Measurements from ENCODE around the gene RBM5. TPM values are rescaled to one million over a fixed set of nuclear protein-coding genes. Genes with fewer than 3 reads are reported as not detected.

RBM5 gene
- total and polyA plus RNA-seq, 10 of the 15 experiments (the other 5 are each of a cell fraction or from before 2014, with no cell fraction given), result 35.1 to 347 (median 111) TPM

DNA sequence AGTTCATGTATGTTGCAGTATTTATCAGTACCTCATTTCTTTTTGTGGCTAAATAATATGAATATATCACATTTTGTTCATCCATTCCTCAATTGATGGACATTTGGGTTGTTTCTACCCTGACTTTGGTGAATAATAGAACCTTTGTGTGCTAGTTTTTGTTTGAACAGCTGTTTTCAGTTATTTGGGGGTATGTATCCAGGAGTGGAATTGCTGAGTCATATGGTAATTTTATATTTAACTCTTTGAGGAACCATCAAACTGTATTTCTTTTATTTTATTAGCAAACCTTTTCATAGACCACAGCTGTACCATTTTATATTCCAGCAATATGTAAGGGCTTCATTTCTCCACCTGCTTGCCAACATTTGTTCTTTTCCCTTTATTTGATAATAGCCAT, 38.4 kb upstream of the RBM5 start (continued):
- no peak for TF ChIP-seq SPI1 (IDR thresholded peaks at IDR 0.05; ENCODE audit: borderline replicate concordance, insufficient read depth, low read depth, low read length)
- TF ChIP-seq CREB1 (IDR thresholded peaks at IDR 0.05; ENCODE audit: low read depth), result no peak
- TF ChIP-seq, protein P1, sequence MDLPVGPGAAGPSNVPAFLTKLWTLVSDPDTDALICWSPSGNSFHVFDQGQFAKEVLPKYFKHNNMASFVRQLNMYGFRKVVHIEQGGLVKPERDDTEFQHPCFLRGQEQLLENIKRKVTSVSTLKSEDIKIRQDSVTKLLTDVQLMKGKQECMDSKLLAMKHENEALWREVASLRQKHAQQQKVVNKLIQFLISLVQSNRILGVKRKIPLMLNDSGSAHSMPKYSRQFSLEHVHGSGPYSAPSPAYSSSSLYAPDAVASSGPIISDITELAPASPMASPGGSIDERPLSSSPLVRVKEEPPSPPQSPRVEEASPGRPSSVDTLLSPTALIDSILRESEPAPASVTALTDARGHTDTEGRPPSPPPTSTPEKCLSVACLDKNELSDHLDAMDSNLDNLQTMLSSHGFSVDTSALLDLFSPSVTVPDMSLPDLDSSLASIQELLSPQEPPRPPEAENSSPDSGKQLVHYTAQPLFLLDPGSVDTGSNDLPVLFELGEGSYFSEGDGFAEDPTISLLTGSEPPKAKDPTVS (IDR thresholded peaks at IDR 0.05; ENCODE audit: low read depth, low read length), result no peak
- no peak for TF ChIP-seq POLR2AphosphoS5 (IDR thresholded peaks at IDR 0.05; ENCODE audit: low read length)

DNA sequence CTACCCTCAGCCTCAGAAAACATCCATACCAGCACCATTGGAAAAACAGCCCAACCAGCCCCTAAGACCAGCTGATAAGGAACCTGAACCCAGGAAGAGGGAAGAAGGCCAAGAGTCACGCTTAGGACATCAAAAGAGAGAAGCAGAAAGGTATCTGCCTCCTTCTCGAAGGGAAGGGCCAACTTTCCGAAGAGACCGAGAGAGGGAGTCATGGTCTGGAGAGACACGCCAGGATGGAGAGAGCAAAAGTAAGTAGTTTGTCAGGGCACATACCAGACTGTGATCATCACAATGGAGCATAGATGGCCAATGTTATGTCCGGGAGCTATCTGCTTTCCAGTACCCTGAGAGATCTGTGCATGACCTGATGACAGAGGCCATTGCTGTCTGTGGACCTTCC, 31.0 kb upstream of the RBM5 start:
- H4K20me1 ChIP-seq (ENCODE audit: control insufficient read depth, insufficient read depth), result no peaks in the 10 kb centered on the region
- ChIA-PET RAD21 (ENCODE audit: unreplicated experiment) (no interaction called here), CTCF (no interaction called here), POLR2A (no interaction called here), SMC1A (ENCODE audit: uncharacterized antibody, unreplicated experiment) (no interaction called here)
- no TSS peak for BruUV-seq (replicated peaks)
- H3K4me2 ChIP-seq (ENCODE audit: control insufficient read depth, insufficient read depth), result no peak overlapping the region
- in situ Hi-C loops (cut with MboI), result no loop called here
- ATAC-seq (no peak), DNase-seq (ENCODE audit: low read depth, low spot score) (no peak), FAIRE-seq (no peak)
- TF ChIP-seq YBX1 (IDR thresholded peaks at IDR 0.05), result no peak
- no peak for TF ChIP-seq CREB1 (IDR thresholded peaks at IDR 0.05; ENCODE audit: low read depth)
- TF ChIP-seq CHD4 (IDR thresholded peaks at IDR 0.05), result no peak
- TF ChIP-seq MYB (IDR thresholded peaks at IDR 0.05; ENCODE audit: borderline replicate concordance, low read depth, low read length), result no peak
- no peak for TF ChIP-seq POLR2AphosphoS5 (IDR thresholded peaks at IDR 0.05; ENCODE audit: low read length)
- TF ChIP-seq RBBP5 (conservative IDR thresholded peaks at IDR 0.05), result no peak
- TF ChIP-seq ASH2L (IDR thresholded peaks at IDR 0.05; ENCODE audit: borderline replicate concordance, low read depth), result no peak
- TF ChIP-seq PML (IDR thresholded peaks at IDR 0.05; ENCODE audit: low read length), result no peak
- no peak overlapping the region for H3K9ac ChIP-seq (ENCODE audit: control insufficient read depth, insufficient read depth, low read length)
- no peaks in the 10 kb centered on the region for H3K4me1 ChIP-seq (ENCODE audit: control insufficient read depth, insufficient read depth, low read length)
- peaks cover 8 to 31% of the 10 kb centered on the region in 2 experiments for H3K36me3 ChIP-seq (ENCODE audit: control insufficient read depth in 2 of 2, insufficient read depth in 2 of 2, low read length in 1 of 2)
- no peaks in the 10 kb centered on the region for H3K79me2 ChIP-seq (ENCODE audit: control insufficient read depth, insufficient read depth, low read length)
- H3K4me3 ChIP-seq, result no peak overlapping the region
- WGBS (ENCODE audit: insufficient coverage, insufficient replicate concordance, low lambda C conversion rate, missing lambda C conversion rate), result 98% methylated on average over 6 of the region's 6 CpGs
- H3K9me3 ChIP-seq (replicated peaks; ENCODE audit: control insufficient read depth, insufficient read depth, low read length), result no peaks in the 10 kb centered on the region
- no peak overlapping the region for H3K27ac ChIP-seq (ENCODE audit: control insufficient read depth, insufficient read depth)
- no peaks in the 10 kb centered on the region for H3K27me3 ChIP-seq (replicated peaks in 1 of 2; ENCODE audit: control insufficient read depth in 2 of 2, insufficient read depth in 2 of 2, low read length in 1 of 2)
- no peak overlapping the region for H2AFZ ChIP-seq (ENCODE audit: control insufficient read depth, low read depth, low read length)
- intact Hi-C loops (cut with micrococcal nuclease; ENCODE audit: unreplicated experiment), result no loop called here
